GM18499 (cell line): ENCODE results near the gene HSPE1.
"Not testable (repeated sequence)": the region's sequence is repeated elsewhere in the genome, so short reads cannot be mapped to it uniquely, and the experiment has no call there.

Experiments used
- ATAC-seq: cut with Tn5 transposase; IDR thresholded peaks from one replicate; pipeline ENCODE4 v1.9.1; 2021; ENCODE audit warnings: moderate number of reproducible peaks; ENCODE audit not compliant: insufficient read depth, unreplicated experiment

HSPE1 gene

DNA sequence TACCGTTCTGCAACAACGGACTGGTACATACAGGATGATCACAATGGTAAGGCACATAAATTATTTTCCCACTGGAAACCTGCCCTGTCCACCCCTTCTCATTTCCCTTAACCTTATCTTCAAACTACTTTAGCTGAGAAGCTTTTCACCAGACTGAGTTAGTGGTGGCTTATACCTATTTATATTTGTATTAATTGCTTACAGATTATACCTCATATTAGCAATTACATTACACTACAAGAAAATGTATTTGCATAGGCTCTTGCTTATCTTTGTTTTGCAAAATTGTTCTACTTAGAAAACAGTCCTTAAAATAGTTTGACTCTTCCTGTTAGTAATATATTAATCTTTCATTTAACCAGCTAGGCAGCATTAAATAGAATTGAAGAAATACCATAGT lies 51.1 kb downstream of the HSPE1 start:
- ATAC-seq = not testable (repeated sequence)
